Coronary artery (tissue), 2 donors: ENCODE data around the gene MID1.

ENCODE experiments used
- DNase-seq: peaks from one replicate; pipeline ENCODE4 v3.0.0-alpha.2; 2017; ENCODE audit warnings: low spot score
- H3K27ac ChIP-seq, 2 donors: fragments of 200-600 bp; sonication (generic); one replicate each; pipeline ENCODE4 v1.5.1; 2016 to 2019
- H3K4me3 ChIP-seq: fragments of 200-600 bp; sonication (generic); 2 replicates; pipeline ENCODE4 v1.5.1; 2016; ENCODE audit warnings: mild to moderate bottlenecking, moderate library complexity
- TF ChIP-seq, protein P1 (sequence below): fragments of 200-600 bp; sonication (generic); IDR thresholded peaks from one replicate; pipeline ENCODE4 v1.5.1; 2019; ENCODE audit warnings: antibody characterized with exemption

The MID1 gene

DNA sequence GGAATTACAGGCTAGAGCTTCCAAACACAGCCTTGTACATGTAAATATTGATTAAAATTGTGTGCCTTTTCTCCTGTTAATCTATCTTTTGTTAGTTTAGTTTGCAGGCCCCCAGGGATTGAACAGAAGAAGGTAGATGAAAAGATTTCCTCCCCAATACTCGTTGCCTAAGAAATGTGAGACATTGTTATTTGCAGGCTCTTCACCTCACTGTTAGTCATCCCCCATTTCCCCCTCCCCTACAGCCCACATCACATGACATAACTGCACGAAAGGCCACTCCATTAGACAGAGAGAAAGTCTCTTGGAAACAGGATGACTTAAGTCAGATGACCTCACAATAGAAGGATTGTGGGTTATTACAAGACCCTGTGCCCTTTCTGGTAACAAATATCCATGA lies 13.3 kb upstream of the MID1 start:
- no peak overlapping the region for H3K4me3 ChIP-seq
- no peak for DNase-seq
- TF ChIP-seq, protein P1, sequence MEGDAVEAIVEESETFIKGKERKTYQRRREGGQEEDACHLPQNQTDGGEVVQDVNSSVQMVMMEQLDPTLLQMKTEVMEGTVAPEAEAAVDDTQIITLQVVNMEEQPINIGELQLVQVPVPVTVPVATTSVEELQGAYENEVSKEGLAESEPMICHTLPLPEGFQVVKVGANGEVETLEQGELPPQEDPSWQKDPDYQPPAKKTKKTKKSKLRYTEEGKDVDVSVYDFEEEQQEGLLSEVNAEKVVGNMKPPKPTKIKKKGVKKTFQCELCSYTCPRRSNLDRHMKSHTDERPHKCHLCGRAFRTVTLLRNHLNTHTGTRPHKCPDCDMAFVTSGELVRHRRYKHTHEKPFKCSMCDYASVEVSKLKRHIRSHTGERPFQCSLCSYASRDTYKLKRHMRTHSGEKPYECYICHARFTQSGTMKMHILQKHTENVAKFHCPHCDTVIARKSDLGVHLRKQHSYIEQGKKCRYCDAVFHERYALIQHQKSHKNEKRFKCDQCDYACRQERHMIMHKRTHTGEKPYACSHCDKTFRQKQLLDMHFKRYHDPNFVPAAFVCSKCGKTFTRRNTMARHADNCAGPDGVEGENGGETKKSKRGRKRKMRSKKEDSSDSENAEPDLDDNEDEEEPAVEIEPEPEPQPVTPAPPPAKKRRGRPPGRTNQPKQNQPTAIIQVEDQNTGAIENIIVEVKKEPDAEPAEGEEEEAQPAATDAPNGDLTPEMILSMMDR, result no peak
- no peak overlapping the region for H3K27ac ChIP-seq

DNA sequence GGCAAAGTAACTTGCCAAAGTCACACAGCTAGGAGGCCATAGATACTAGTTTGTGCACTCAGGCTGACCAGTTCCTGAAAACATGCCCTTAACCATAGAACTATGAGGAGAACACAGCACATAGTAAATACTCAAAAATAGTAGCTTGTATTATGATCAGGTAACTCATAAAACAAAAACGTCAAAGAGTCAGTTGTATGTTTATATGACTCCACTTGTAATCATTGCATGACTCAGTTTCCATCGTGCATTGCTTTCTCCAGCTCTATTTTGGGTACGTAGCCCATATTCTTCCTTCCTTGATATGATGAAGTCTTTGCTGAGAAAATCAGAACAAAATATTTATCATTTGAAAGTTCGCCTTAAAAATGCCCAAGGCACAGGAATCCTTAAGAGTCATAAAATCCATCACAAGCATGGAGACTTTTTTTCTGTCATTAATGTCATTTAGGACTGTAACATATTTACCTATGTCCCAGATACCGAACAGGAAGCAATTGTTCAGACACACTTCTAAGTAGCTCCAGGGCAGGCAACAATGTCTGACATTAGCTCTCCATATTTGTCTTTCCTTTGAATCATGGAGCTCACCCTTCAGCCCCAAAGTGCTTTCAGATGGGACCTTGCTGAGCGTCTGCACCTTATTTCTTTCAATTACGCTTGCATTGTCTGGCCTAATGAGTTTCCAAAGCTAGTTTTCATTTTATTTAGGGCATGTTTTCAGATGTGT lies 11.2 kb upstream of the MID1 start:
- H3K27ac ChIP-seq, result no peak overlapping the region
- TF ChIP-seq, protein P1, result no peak
- no peak for DNase-seq
- H3K4me3 ChIP-seq, result no peak overlapping the region

DNA sequence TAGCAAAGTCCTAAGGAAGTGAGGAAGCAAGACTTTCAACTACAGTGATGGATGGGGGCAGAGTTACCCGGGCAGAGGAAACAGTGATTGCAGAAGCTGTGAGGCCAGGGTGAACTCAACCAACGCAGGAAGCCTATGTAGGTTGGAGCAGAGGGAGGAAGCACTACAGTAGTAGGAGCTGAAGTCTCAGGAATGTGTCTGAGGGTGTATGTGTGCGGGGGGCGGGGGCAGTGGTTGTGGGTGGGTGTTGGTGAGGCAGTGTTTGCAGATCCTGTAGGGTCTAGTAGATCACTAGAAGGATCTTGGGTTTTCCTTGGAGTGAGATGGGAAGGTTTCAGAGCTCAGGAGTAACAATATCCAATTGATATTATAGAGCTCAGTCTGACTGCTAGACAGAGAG lies 9.9 kb upstream of the MID1 start:
- no peak overlapping the region for H3K27ac ChIP-seq
- TF ChIP-seq, protein P1, result no peak
- DNase-seq, result no peak
- no peak overlapping the region for H3K4me3 ChIP-seq

DNA sequence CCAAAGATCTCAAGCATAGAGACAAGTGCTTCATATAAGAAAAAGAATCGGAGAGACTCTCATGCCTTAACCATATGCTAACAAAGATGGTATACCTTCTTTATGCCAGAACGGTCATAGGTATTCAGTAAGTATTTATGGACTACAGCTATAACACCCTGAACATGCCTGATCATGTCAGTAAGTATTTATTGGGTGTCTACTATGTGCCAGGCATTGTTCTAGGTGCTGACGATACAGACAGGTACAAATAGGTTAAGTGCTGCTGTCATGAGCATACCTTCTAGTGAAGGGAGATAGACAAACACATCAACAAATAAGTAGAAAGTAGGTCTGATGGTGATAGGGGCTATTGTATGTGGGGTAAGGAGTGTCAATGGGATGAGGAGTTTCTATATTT lies 9.5 kb upstream of the MID1 start:
- H3K4me3 ChIP-seq, result no peak overlapping the region
- no peak overlapping the region for H3K27ac ChIP-seq
- DNase-seq, result no peak
- TF ChIP-seq, protein P1, result no peak

DNA sequence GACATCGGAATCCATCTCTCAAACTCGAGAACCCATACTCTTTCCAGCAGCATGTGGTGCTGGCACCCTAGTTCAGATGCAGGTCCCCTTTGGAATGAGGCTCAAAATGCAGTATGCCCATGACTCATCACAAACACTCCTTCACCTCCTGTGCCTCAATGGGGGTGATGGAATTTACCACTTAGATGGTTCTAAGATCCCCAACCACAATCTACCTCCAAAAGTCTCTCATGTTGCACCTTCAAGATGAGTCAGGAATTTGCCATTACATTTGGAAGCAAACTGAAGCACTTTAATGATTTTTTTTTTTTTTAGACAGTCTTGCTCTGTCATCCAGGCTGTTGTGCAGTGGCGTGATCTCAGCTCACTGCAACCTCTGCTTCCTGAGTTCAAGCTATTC lies 8.5 kb upstream of the MID1 start:
- Histone ChIP-seq H3K27ac (no peak overlapping the region), H3K4me3 (no peak overlapping the region)
- DNase-seq, result no peak
- TF ChIP-seq, protein P1, result no peak

DNA sequence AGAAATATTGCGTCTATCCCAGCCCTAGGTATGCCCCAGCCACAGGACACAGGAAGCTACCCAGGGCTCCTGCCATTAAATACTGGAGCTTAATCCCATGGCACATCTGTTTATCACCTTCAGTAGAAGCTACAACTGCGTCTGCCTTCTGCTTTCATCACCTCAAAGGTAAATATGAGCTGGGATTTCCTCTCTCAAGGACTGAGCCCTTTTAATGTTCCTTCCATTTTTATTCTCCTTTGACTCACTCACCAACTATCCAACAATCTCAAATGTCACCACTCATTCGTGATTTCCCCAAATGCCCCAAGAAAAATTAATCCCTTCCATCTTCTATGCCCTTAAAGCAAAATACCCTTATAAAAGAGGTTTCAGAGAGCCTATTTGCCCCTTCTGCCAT lies 1.8 kb upstream of the MID1 start:
- no peak overlapping the region for H3K4me3 ChIP-seq
- H3K27ac ChIP-seq, result no peak overlapping the region
- TF ChIP-seq, protein P1, result no peak
- DNase-seq, result no peak

DNA sequence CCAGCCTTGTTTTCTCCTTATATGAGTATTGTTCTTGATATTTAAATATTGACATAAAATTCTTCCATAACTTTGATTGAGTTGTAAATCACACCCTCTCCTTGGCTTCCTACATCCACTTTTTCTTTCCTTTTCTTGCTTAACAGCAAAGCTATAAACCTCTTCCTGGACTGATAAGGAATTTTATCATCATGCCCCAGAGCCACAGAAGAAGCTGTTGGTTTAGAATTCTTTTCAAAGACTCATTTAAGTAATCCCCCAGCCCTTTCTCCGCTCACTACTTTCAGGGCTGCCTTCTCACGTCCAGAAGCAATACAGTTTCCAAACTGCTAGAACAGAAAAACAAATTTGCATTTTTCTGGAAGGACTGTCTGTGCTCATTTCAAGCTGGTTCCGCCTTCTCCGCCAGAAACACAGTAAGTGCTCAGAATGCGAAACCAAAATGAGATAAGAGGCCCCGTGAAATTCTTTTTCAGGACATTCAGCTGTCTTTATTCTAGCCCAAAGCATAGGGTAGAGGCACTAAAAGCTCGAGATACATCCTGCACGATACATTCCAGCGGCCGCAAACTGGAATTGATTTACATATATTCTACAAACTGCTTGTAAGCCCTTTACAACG lies 849 bp downstream of the MID1 start:
- TF ChIP-seq, protein P1, result no peak
- peak overlapping the region; percentile 75 for H3K4me3 ChIP-seq
- peak overlapping the region in 1 of 2 donors; percentile 70 for H3K27ac ChIP-seq
- DNase-seq, result no peak
